ENCODE data around the gene DOHH. TPM values are rescaled to one million over a fixed set of nuclear protein-coding genes. Genes with fewer than 3 reads are reported as not detected.

DOHH gene
- polyA plus RNA-seq, 2 donors: 14.9 to 16.7 TPM

DNA sequence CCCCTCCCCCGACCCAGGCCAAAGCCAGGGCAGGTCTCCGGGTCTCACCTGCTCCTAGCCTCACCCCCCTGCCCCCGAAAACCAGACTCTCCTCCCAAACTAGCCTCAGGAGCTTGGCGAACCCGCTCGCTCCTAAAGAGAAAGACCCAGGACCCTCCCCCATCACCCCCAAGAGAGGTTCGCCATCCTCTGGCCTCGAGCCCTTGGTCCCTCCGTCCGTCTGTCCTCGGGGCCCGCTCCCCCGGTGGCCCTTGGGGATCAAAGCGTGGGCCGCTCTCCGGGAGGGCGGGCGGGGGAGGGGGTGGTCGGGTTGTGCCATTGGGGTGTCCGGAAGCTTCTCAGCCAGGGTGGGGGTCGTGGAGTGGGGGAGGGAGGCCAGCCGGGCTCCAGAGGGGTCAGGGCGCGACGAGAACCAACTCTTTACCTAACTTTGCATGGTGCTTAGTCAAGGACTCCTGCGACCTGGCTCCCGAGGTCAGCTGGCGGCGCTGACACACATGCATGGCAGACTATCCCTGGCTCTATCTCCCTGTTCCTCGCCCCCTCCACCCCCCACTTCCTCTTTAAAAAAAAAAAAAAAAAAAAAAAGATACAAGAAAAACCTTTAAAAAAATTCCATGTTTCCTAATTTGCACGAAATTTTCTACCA is 35.8 kb downstream of the DOHH start:
- Histone ChIP-seq H3K9me3 (ENCODE audit: control insufficient read depth in 2 of 2, insufficient read depth in 1 of 2, low read depth in 1 of 2, low read length in 1 of 2) (no peaks in the 10 kb centered on the region), H3K27ac (ENCODE audit: low read depth in 2 of 2, low read length in 1 of 2) (no peak overlapping the region), H3K36me3 (ENCODE audit: control insufficient read depth in 2 of 2, insufficient read depth in 2 of 2, low read length in 1 of 2) (peaks cover 0 to 9% of the 10 kb centered on the region in 2 donors), H3K27me3 (ENCODE audit: control insufficient read depth in 1 of 2, insufficient read depth in 2 of 2, low read length in 2 of 2) (no peaks in the 10 kb centered on the region), H3K4me1 (ENCODE audit: control insufficient read depth in 2 of 2, insufficient read depth in 2 of 2, low read length in 1 of 2) (peaks cover 2 to 6% of the 10 kb centered on the region in 2 donors), H3K4me3 (ENCODE audit: low read depth in 1 of 2, low read length in 2 of 2) (no peak overlapping the region)
- 78 to 81% methylated on average over 31 of the region's 31 CpGs for WGBS, 2 donors

- WGBS, 2 donors: 83 to 84% methylated on average over 38 to 57 of the region's 57 CpGs
- H3K27me3 ChIP-seq (ENCODE audit: control insufficient read depth in 1 of 2, insufficient read depth in 2 of 2, low read length in 2 of 2): no peaks in the 10 kb centered on the region
- no peaks in the 10 kb centered on the region for H3K9me3 ChIP-seq (ENCODE audit: control insufficient read depth in 2 of 2, insufficient read depth in 1 of 2, low read depth in 1 of 2, low read length in 1 of 2)
- H3K4me3 ChIP-seq (ENCODE audit: low read depth in 1 of 2, low read length in 2 of 2): no peak overlapping the region
- peaks cover 6% of the 10 kb centered on the region in 2 donors for H3K4me1 ChIP-seq (ENCODE audit: control insufficient read depth in 2 of 2, insufficient read depth in 2 of 2, low read length in 1 of 2)
- peaks cover 0 to 17% of the 10 kb centered on the region in 2 donors for H3K36me3 ChIP-seq (ENCODE audit: control insufficient read depth in 2 of 2, insufficient read depth in 2 of 2, low read length in 1 of 2)
- no peak overlapping the region for H3K27ac ChIP-seq (ENCODE audit: low read depth in 2 of 2, low read length in 1 of 2)
Measured at GRCh38 chr19:3463714-3464586, 36.5 kb downstream of the DOHH start.

GRCh38 chr19:3462991-3463713 is 37.3 kb downstream of the DOHH start:
- no peaks in the 10 kb centered on the region for H3K27me3 ChIP-seq (ENCODE audit: control insufficient read depth in 1 of 2, insufficient read depth in 2 of 2, low read length in 2 of 2)
- H3K27ac ChIP-seq (ENCODE audit: low read depth in 2 of 2, low read length in 1 of 2): no peak overlapping the region
- H3K4me1 ChIP-seq (ENCODE audit: control insufficient read depth in 2 of 2, insufficient read depth in 2 of 2, low read length in 1 of 2): peaks cover 4 to 6% of the 10 kb centered on the region in 2 donors
- H3K36me3 ChIP-seq (ENCODE audit: control insufficient read depth in 2 of 2, insufficient read depth in 2 of 2, low read length in 1 of 2): peaks cover 0 to 19% of the 10 kb centered on the region in 2 donors
- WGBS, 2 donors: 78 to 83% methylated on average over 38 to 58 of the region's 58 CpGs
- H3K4me3 ChIP-seq (ENCODE audit: low read depth in 1 of 2, low read length in 2 of 2): no peak overlapping the region
- no peaks in the 10 kb centered on the region for H3K9me3 ChIP-seq (ENCODE audit: control insufficient read depth in 2 of 2, insufficient read depth in 1 of 2, low read depth in 1 of 2, low read length in 1 of 2)

- Histone ChIP-seq H3K36me3 (ENCODE audit: control insufficient read depth in 2 of 2, insufficient read depth in 2 of 2, low read length in 1 of 2) (peaks cover 0 to 40% of the 10 kb centered on the region in 2 donors), H3K27ac (ENCODE audit: low read depth in 2 of 2, low read length in 1 of 2) (peak overlapping the region; percentile 36 to 79), H3K9me3 (ENCODE audit: control insufficient read depth in 2 of 2, insufficient read depth in 1 of 2, low read depth in 1 of 2, low read length in 1 of 2) (no peaks in the 10 kb centered on the region), H3K4me3 (ENCODE audit: low read depth in 1 of 2, low read length in 2 of 2) (no peak overlapping the region), H3K27me3 (ENCODE audit: control insufficient read depth in 1 of 2, insufficient read depth in 2 of 2, low read length in 2 of 2) (no peaks in the 10 kb centered on the region), H3K4me1 (ENCODE audit: control insufficient read depth in 2 of 2, insufficient read depth in 2 of 2, low read length in 1 of 2) (peaks cover 4 to 6% of the 10 kb centered on the region in 2 donors)
- 82% methylated on average over 15 of the region's 15 CpGs for WGBS, 2 donors
Measured at GRCh38 chr19:3459965-3460582, 40.4 kb downstream of the DOHH start.

DNA sequence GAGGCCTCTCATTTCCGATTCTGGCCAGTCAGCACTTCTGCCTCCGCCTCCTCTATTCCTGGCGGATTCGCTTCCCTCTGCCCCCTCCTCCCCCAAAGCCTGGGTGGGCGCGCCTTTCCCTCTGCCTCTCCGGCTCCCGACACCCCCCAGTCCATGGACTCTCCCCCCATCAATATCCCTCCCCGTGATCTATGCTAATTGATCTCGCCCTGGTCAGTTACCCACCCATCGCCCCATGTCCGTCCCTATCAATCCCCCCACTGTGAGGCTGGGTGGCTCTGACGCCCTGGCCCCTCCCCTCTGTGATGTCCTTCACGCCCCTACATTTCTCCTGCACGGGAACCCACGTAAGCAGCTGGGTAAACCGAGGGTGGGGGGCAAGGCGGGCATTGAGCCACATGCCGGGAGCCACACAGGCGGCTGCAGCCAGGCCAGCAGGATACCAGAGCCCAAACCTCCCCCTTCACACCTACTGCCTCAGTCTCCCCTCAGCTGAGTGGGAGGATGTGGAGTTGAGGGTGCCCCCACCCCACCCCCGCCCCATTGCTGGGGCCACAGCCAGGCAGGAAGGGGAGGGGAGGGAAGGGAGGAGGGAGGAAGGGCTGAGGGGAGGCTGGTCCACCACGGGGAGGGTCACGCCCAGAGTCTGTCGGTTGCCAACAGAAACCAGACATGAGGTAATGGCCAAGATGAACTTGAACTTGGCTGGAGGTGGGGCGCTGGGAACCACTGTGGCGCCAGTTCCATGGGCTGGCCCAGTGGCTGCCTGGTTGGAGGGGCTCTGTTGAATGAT is 41.2 kb downstream of the DOHH start:
- Histone ChIP-seq H3K4me3 (ENCODE audit: low read depth in 1 of 2, low read length in 2 of 2) (no peak overlapping the region), H3K4me1 (ENCODE audit: control insufficient read depth in 2 of 2, insufficient read depth in 2 of 2, low read length in 1 of 2) (peaks cover 4 to 6% of the 10 kb centered on the region in 2 donors), H3K27ac (ENCODE audit: low read depth in 2 of 2, low read length in 1 of 2) (peak overlapping the region; percentile 36 to 79), H3K9me3 (ENCODE audit: control insufficient read depth in 2 of 2, insufficient read depth in 1 of 2, low read depth in 1 of 2, low read length in 1 of 2) (no peaks in the 10 kb centered on the region), H3K36me3 (ENCODE audit: control insufficient read depth in 2 of 2, insufficient read depth in 2 of 2, low read length in 1 of 2) (peaks cover 0 to 46% of the 10 kb centered on the region in 2 donors), H3K27me3 (ENCODE audit: control insufficient read depth in 1 of 2, insufficient read depth in 2 of 2, low read length in 2 of 2) (no peaks in the 10 kb centered on the region)
- 45 to 50% methylated on average over 25 to 26 of the region's 26 CpGs for WGBS, 2 donors

GRCh38 chr19:3458229-3459088 is 42.0 kb downstream of the DOHH start:
- Histone ChIP-seq H3K27ac (ENCODE audit: low read depth in 2 of 2, low read length in 1 of 2) (peak overlapping the region; percentile 36 to 79), H3K27me3 (ENCODE audit: control insufficient read depth in 1 of 2, insufficient read depth in 2 of 2, low read length in 2 of 2) (no peaks in the 10 kb centered on the region), H3K4me1 (ENCODE audit: control insufficient read depth in 2 of 2, insufficient read depth in 2 of 2, low read length in 1 of 2) (peaks cover 4 to 6% of the 10 kb centered on the region in 2 donors), H3K9me3 (ENCODE audit: control insufficient read depth in 2 of 2, insufficient read depth in 1 of 2, low read depth in 1 of 2, low read length in 1 of 2) (no peaks in the 10 kb centered on the region), H3K36me3 (ENCODE audit: control insufficient read depth in 2 of 2, insufficient read depth in 2 of 2, low read length in 1 of 2) (peaks cover 0 to 49% of the 10 kb centered on the region in 2 donors), H3K4me3 (ENCODE audit: low read depth in 1 of 2, low read length in 2 of 2) (no peak overlapping the region)
- WGBS, 2 donors: 62 to 66% methylated on average over 16 to 19 of the region's 19 CpGs

- Histone ChIP-seq H3K27ac (ENCODE audit: low read depth in 2 of 2, low read length in 1 of 2) (peak overlapping the region; percentile 35 to 36), H3K27me3 (ENCODE audit: control insufficient read depth in 1 of 2, insufficient read depth in 2 of 2, low read length in 2 of 2) (no peaks in the 10 kb centered on the region), H3K4me3 (ENCODE audit: low read depth in 1 of 2, low read length in 2 of 2) (no peak overlapping the region), H3K9me3 (ENCODE audit: control insufficient read depth in 2 of 2, insufficient read depth in 1 of 2, low read depth in 1 of 2, low read length in 1 of 2) (no peaks in the 10 kb centered on the region), H3K4me1 (ENCODE audit: control insufficient read depth in 2 of 2, insufficient read depth in 2 of 2, low read length in 1 of 2) (peaks cover 4 to 6% of the 10 kb centered on the region in 2 donors), H3K36me3 (ENCODE audit: control insufficient read depth in 2 of 2, insufficient read depth in 2 of 2, low read length in 1 of 2) (peaks cover 2 to 57% of the 10 kb centered on the region in 2 donors)
- 59 to 68% methylated on average over 22 of the region's 22 CpGs for WGBS, 2 donors
Measured at GRCh38 chr19:3457528-3458228, 42.8 kb downstream of the DOHH start.

Data from esophagus (tissue), 2 donors.